GM23338 (cell line): ENCODE results near the gene MTPN. TPM values are rescaled to one million over a fixed set of nuclear protein-coding genes. Genes with fewer than 3 reads are reported as not detected.

ENCODE experiments used
- ATAC-seq: fragments of 200-7000 bp; cut with Tn5 transposase; 3 replicates; pipeline ENCODE4 v1.9.1; 2020
- DNase-seq: peaks from one replicate; pipeline ENCODE4 v3.0.0-alpha.2; 2015; ENCODE audit warnings: low spot score
- H2AFZ ChIP-seq: fragments of 200-600 bp; sonication (generic); 2 replicates; pipeline ENCODE4 v1.8.0; 2016; ENCODE audit warnings: antibody characterized with exemption, mild to moderate bottlenecking, moderate library complexity
- H3F3A ChIP-seq: fragments of 200-600 bp; sonication (generic); replicated peaks from 2 replicates; pipeline ENCODE4 v1.8.0; 2017; ENCODE audit warnings: antibody characterized with exemption, mixed run types, low read depth
- H3K27ac ChIP-seq: fragments of 200-600 bp; sonication (generic); 2 replicates; pipeline ENCODE4 v1.6.1; 2016; ENCODE audit warnings: low read depth
- H3K27me3 ChIP-seq: fragments of 200-600 bp; sonication (generic); 2 replicates; pipeline ENCODE4 v1.8.0; 2016; ENCODE audit warnings: mild to moderate bottlenecking, mixed run types, moderate library complexity; ENCODE audit not compliant: insufficient read depth
- H3K36me3 ChIP-seq: fragments of 200-600 bp; sonication (generic); 2 replicates; pipeline ENCODE4 v1.8.0; 2016; ENCODE audit warnings: mild to moderate bottlenecking; ENCODE audit not compliant: insufficient read depth
- H3K4me1 ChIP-seq: fragments of 200-600 bp; sonication (generic); 2 replicates; pipeline ENCODE4 v1.8.0; 2016; ENCODE audit warnings: mild to moderate bottlenecking, moderate library complexity; ENCODE audit not compliant: insufficient read depth
- H3K4me2 ChIP-seq: fragments of 200-600 bp; sonication (generic); 2 replicates; pipeline ENCODE4 v1.7.1; 2017; ENCODE audit warnings: mixed run types
- H3K4me3 ChIP-seq: fragments of 200-600 bp; sonication (generic); 2 replicates; pipeline ENCODE4 v1.6.1; 2016; ENCODE audit warnings: mixed run types
- H3K79me2 ChIP-seq: fragments of 200-600 bp; sonication (generic); replicated peaks from 2 replicates; pipeline ENCODE4 v1.8.0; 2017; ENCODE audit warnings: mild to moderate bottlenecking; ENCODE audit not compliant: insufficient read depth
- H3K9me2 ChIP-seq: fragments of 200-600 bp; sonication (generic); 2 replicates; pipeline ENCODE4 v1.8.0; 2017; ENCODE audit not compliant: insufficient read depth
- H4K20me1 ChIP-seq: fragments of 200-600 bp; sonication (generic); replicated peaks from 2 replicates; pipeline ENCODE4 v1.8.0; 2017; ENCODE audit warnings: mild to moderate bottlenecking; ENCODE audit not compliant: insufficient read depth
- H3K27ac Mint-ChIP-seq: 2 replicates; pipeline ENCODE4 v1.8.0; 2020; ENCODE audit warnings: inconsistent platforms, mild to moderate bottlenecking, moderate library complexity, mixed read lengths
- H3K27me3 Mint-ChIP-seq: 3 replicates; pipeline ENCODE4 v1.8.0; 2022; ENCODE audit warnings: low read depth, mild to moderate bottlenecking, moderate library complexity, mixed read lengths, inconsistent platforms; ENCODE audit not compliant: insufficient read depth, poor library complexity
- H3K36me3 Mint-ChIP-seq: 3 replicates; pipeline ENCODE4 v1.8.0; 2021; ENCODE audit warnings: low read depth, mild to moderate bottlenecking, inconsistent platforms, moderate library complexity, mixed read lengths
- H3K4me1 Mint-ChIP-seq: 3 replicates; pipeline ENCODE4 v1.8.0; 2020; ENCODE audit warnings: mild to moderate bottlenecking, inconsistent platforms, mixed read lengths
- H3K4me3 Mint-ChIP-seq: 3 replicates; pipeline ENCODE4 v1.8.0; 2021; ENCODE audit warnings: moderate library complexity, mild to moderate bottlenecking, inconsistent platforms, mixed read lengths
- H3K9me3 Mint-ChIP-seq: 3 replicates; pipeline ENCODE4 v1.8.0; 2020; ENCODE audit warnings: moderate library complexity, mild to moderate bottlenecking, inconsistent platforms, mixed read lengths
- CREB1 ChIP-seq: fragments of 250-450 bp; sonication (Bioruptor Pico); IDR thresholded peaks from 2 replicates; pipeline ENCODE4 v1.5.0; 2020; ENCODE audit warnings: low read depth, mild to moderate bottlenecking, moderate library complexity
- ETS1 ChIP-seq: IDR thresholded peaks from 2 replicates; pipeline ENCODE4 v1.6.1; 2016; ENCODE audit warnings: antibody characterized with exemption
- EZH2 ChIP-seq: fragments of 200-600 bp; sonication (generic); IDR thresholded peaks from one replicate; pipeline ENCODE4 v1.8.0; 2017; ENCODE audit warnings: antibody characterized with exemption, mild to moderate bottlenecking, low read depth; ENCODE audit not compliant: unreplicated experiment
- EZH2phosphoT487 ChIP-seq: fragments of 200-600 bp; sonication (generic); IDR thresholded peaks from one replicate; pipeline ENCODE4 v1.8.1; 2018; ENCODE audit warnings: antibody characterized with exemption; ENCODE audit not compliant: unreplicated experiment
- JUNB ChIP-seq: IDR thresholded peaks from one replicate; pipeline ENCODE4 v1.6.1; 2016; ENCODE audit warnings: antibody characterized with exemption; ENCODE audit not compliant: unreplicated experiment
- NANOG ChIP-seq: IDR thresholded peaks from 2 replicates; pipeline ENCODE4 v1.6.1; 2016; ENCODE audit warnings: antibody characterized with exemption, borderline replicate concordance
- POLR2AphosphoS5 ChIP-seq: IDR thresholded peaks from 2 replicates; pipeline ENCODE4 v1.6.1; 2016; ENCODE audit warnings: antibody characterized with exemption, low read depth
- REST ChIP-seq: IDR thresholded peaks from one replicate; pipeline ENCODE4 v1.6.1; 2018; ENCODE audit warnings: antibody characterized with exemption; ENCODE audit not compliant: unreplicated experiment
- ZNF114 ChIP-seq: fragments of 250-450 bp; sonication (Bioruptor Pico); IDR thresholded peaks from 2 replicates; pipeline ENCODE4 v1.5.0; 2020; ENCODE audit warnings: mild to moderate bottlenecking, moderate library complexity
- ZNF462 ChIP-seq: fragments of 250-450 bp; sonication (Bioruptor Pico); IDR thresholded peaks from 2 replicates; pipeline ENCODE4 v1.5.0; 2020; ENCODE audit warnings: mild to moderate bottlenecking, moderate library complexity
- polyA plus RNA-seq: library from polyadenylated mRNA; unstranded; fragments of >200 nt; fragmentation: Nextera tagmentation; extraction: Ambion mirVana; gene quantifications from 2 replicates; pipeline ENCODE4 v1.2.1, GENCODE V29; 2016
- total RNA-seq: library from RNA; depleted of rRNA; stranded (reverse); fragments of >200 nt; shearing (Covaris generic); gene quantifications from 2 replicates; pipeline ENCODE4 v1.2.3, GENCODE V29; 2014

The MTPN gene
- total and polyA plus RNA-seq, 2 experiments from 2014 or later: 87.7 to 90.3 TPM

- Histone ChIP-seq H3K9me2 (no peaks in the 10 kb centered on the region), H3F3A (no peaks in the 10 kb centered on the region), H4K20me1 (no peaks in the 10 kb centered on the region), H3K27ac (no peak overlapping the region; the same call in 1 of the 2 replicates), H3K36me3 (peaks cover 12% of the 10 kb centered on the region), H3K79me2 (no peaks in the 10 kb centered on the region), H2AFZ (peak overlapping the region; percentile 76), H3K27me3 (no peaks in the 10 kb centered on the region), H3K4me1 (no peaks in the 10 kb centered on the region), H3K4me2 (no peak overlapping the region), H3K4me3 (no peak overlapping the region)
- no peak overlapping the region for H3K4me3 Mint-ChIP-seq
- H3K27me3 Mint-ChIP-seq: peaks cover 3% of the 10 kb centered on the region
- DNase-seq: no peak
- peaks cover 4% of the 10 kb centered on the region; the same call in 2 of the 3 replicates for H3K36me3 Mint-ChIP-seq
- no peak for TF ChIP-seq EZH2phosphoT487
- no peak for TF ChIP-seq POLR2AphosphoS5
- TF ChIP-seq ZNF462 (CRISPR knock-in tag): no peak
- no peak for TF ChIP-seq NANOG
- H3K9me3 Mint-ChIP-seq: peaks cover 12% of the 10 kb centered on the region
- peak overlapping the region; percentile 78; the same call in 1 of the 2 replicates for H3K27ac Mint-ChIP-seq
- ATAC-seq: no peak
- H3K4me1 Mint-ChIP-seq: peaks cover 8% of the 10 kb centered on the region
Observed at GRCh38 chr7:135981958-135982646, 4.9 kb upstream of the MTPN start.

GRCh38 chr7:135980665-135981180, 3.6 kb upstream of the MTPN start:
- Histone ChIP-seq H3K4me3 (no peak overlapping the region), H3K36me3 (peaks cover 4% of the 10 kb centered on the region; the same call in 1 of the 2 replicates), H3K4me1 (peaks cover 5% of the 10 kb centered on the region; the same call in 1 of the 2 replicates), H4K20me1 (peaks cover 6% of the 10 kb centered on the region; the same call in 1 of the 2 replicates), H2AFZ (no peak overlapping the region), H3K4me2 (no peak overlapping the region), H3K9me2 (no peaks in the 10 kb centered on the region), H3K79me2 (peaks cover 13% of the 10 kb centered on the region), H3K27me3 (no peaks in the 10 kb centered on the region), H3F3A (no peaks in the 10 kb centered on the region), H3K27ac (no peak overlapping the region)
- no peak overlapping the region for H3K4me3 Mint-ChIP-seq
- no peak for ATAC-seq
- H3K9me3 Mint-ChIP-seq: peaks cover 8% of the 10 kb centered on the region
- H3K36me3 Mint-ChIP-seq: peaks cover 3% of the 10 kb centered on the region; the same call in 2 of the 3 replicates
- H3K4me1 Mint-ChIP-seq: peaks cover 15% of the 10 kb centered on the region
- H3K27ac Mint-ChIP-seq: no peak overlapping the region
- DNase-seq: no peak
- peaks cover 5% of the 10 kb centered on the region for H3K27me3 Mint-ChIP-seq
- TF ChIP-seq ZNF114 (CRISPR knock-in tag): no peak
- TF ChIP-seq ETS1: no peak
- TF ChIP-seq EZH2phosphoT487: no peak
- TF ChIP-seq REST: no peak
- TF ChIP-seq JUNB: no peak
- TF ChIP-seq CREB1 (CRISPR knock-in tag): no peak
- TF ChIP-seq EZH2: no peak
- TF ChIP-seq POLR2AphosphoS5: no peak
